Effector memory CD4-positive, alpha-beta T cell (primary cell): ENCODE results near the gene ZNF784.

ENCODE experiments used
- DNase-seq, 3 donors: peaks; one replicate each; pipeline ENCODE4 v3.0.0-alpha.2; 2020
- H3K27ac ChIP-seq: 2 replicates; pipeline ENCODE4 v1.7.0; 2013; ENCODE audit warnings: mild to moderate bottlenecking, low read length, moderate library complexity; ENCODE audit not compliant: insufficient read depth, poor library complexity, severe bottlenecking
- H3K27me3 ChIP-seq: replicated peaks from 2 replicates; pipeline ENCODE4 v1.7.0; 2013; ENCODE audit warnings: mild to moderate bottlenecking, low read length; ENCODE audit not compliant: insufficient read depth, control insufficient read depth, poor library complexity, severe bottlenecking
- H3K36me3 ChIP-seq: 2 replicates; pipeline ENCODE4 v1.7.0; 2013; ENCODE audit warnings: mild to moderate bottlenecking, low read length, moderate library complexity; ENCODE audit not compliant: control insufficient read depth, insufficient read depth
- H3K4me1 ChIP-seq: 2 replicates; pipeline ENCODE4 v1.7.0; 2013; ENCODE audit warnings: low read length, mild to moderate bottlenecking; ENCODE audit not compliant: control insufficient read depth, insufficient read depth, poor library complexity, severe bottlenecking
- H3K4me3 ChIP-seq: 2 replicates; pipeline ENCODE4 v1.7.0; 2013; ENCODE audit warnings: low read length, low read depth, mild to moderate bottlenecking; ENCODE audit not compliant: insufficient read depth, poor library complexity, severe bottlenecking
- H3K9me3 ChIP-seq: 2 replicates; pipeline ENCODE4 v1.7.0; 2013; ENCODE audit warnings: mild to moderate bottlenecking, low read length, moderate library complexity; ENCODE audit not compliant: control insufficient read depth

The ZNF784 gene

GRCh38 chr19:55656988-55657747 is 32.8 kb upstream of the ZNF784 start:
- peaks cover 37% of the 10 kb centered on the region for H3K36me3 ChIP-seq
- H3K4me1 ChIP-seq = peaks cover 44% of the 10 kb centered on the region
- H3K27ac ChIP-seq = peak overlapping the region; percentile 99
- DNase-seq = no peak
- H3K27me3 ChIP-seq = no peaks in the 10 kb centered on the region
- H3K9me3 ChIP-seq = no peaks in the 10 kb centered on the region
- H3K4me3 ChIP-seq = peak overlapping the region; percentile 64

- Histone ChIP-seq H3K4me3 (peak overlapping the region; percentile 64), H3K27ac (peak overlapping the region; percentile 99), H3K9me3 (no peaks in the 10 kb centered on the region), H3K4me1 (peaks cover 44% of the 10 kb centered on the region), H3K27me3 (no peaks in the 10 kb centered on the region), H3K36me3 (peaks cover 31% of the 10 kb centered on the region)
- DNase-seq = no peak
These were observed 32.2 kb upstream of the ZNF784 start for GRCh38 chr19:55656552-55656951.

- no peaks in the 10 kb centered on the region for H3K27me3 ChIP-seq
- no peaks in the 10 kb centered on the region for H3K9me3 ChIP-seq
- no peak for DNase-seq
- H3K4me1 ChIP-seq = peaks cover 44% of the 10 kb centered on the region
- peaks cover 22% of the 10 kb centered on the region for H3K36me3 ChIP-seq
- peak overlapping the region; percentile 64 for H3K4me3 ChIP-seq
- peak overlapping the region; percentile 99 for H3K27ac ChIP-seq
These were observed 31.3 kb upstream of the ZNF784 start for GRCh38 chr19:55655648-55656040.

DNA sequence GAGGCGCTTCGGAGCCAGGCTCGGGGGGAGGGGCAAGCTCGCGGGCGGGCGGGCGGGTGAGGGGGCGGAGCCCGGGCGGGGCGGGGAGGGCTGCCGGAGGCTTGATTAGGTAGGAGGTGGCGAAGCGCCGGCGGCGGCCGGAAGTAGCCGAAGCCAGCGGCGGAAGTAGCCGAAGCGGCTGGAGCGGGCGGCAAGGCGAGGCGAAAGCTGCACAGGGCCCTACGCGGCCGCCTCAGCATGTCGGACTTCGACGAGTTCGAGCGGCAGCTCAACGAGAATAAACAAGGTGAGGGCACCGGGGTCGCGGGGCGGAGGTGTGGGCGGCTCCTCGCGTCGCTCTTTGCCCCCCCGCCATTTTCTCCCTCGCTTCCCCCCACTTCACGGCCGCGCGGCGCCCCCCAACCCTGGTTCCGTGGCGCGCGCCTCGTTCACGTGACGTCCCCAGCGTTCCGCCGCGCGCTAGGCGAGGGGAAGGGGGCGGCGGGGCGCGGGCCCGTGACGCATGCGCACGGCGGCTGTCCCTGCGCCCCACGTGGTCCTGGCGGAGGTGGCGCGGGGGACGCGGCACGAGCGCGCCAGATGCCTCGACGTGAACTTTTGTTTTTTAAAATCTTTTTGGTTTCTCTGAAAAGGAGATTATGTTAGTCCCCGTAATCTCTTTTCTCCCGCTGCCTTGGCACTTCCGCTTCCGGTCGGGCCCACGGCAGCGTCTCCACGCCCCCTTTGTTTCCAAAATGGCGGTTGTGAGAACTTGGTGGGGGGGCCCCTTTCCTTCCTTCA is 30.7 kb upstream of the ZNF784 start, which contains the start of gene U2AF2:
TSS of gene U2AF2 (plus strand) at position 168 of the 780 bp plus-strand sequence. CDS start at position 238, 70 bp downstream.
- H3K9me3 ChIP-seq = no peaks in the 10 kb centered on the region
- peaks cover 41% of the 10 kb centered on the region for H3K4me1 ChIP-seq
- H3K27me3 ChIP-seq = no peaks in the 10 kb centered on the region
- H3K36me3 ChIP-seq = peaks cover 16% of the 10 kb centered on the region
- DNase-seq = peak; percentile 93 to 97 (median 95)
- peak within 1 kb of the TSS; percentile 79 for H3K4me3 ChIP-seq
- H3K27ac ChIP-seq = peak within 1 kb of the TSS; percentile 99

- Histone ChIP-seq H3K27ac (peak overlapping the region; percentile 94), H3K27me3 (no peaks in the 10 kb centered on the region), H3K4me1 (peaks cover 39% of the 10 kb centered on the region), H3K36me3 (peaks cover 10% of the 10 kb centered on the region), H3K4me3 (peak overlapping the region; percentile 79), H3K9me3 (no peaks in the 10 kb centered on the region)
- peak; percentile 96 to 100 (median 99) for DNase-seq
These were observed 30.0 kb upstream of the ZNF784 start for GRCh38 chr19:55654323-55654867.

GRCh38 chr19:55653651-55654322 is 29.4 kb upstream of the ZNF784 start:
- no peaks in the 10 kb centered on the region for H3K9me3 ChIP-seq
- peak overlapping the region; percentile 79 for H3K4me3 ChIP-seq
- peaks cover 4% of the 10 kb centered on the region for H3K36me3 ChIP-seq
- no peaks in the 10 kb centered on the region for H3K27me3 ChIP-seq
- peaks cover 34% of the 10 kb centered on the region for H3K4me1 ChIP-seq
- H3K27ac ChIP-seq = peak overlapping the region; percentile 94
- DNase-seq = peak; percentile 98 to 100 (median 100)

DNA sequence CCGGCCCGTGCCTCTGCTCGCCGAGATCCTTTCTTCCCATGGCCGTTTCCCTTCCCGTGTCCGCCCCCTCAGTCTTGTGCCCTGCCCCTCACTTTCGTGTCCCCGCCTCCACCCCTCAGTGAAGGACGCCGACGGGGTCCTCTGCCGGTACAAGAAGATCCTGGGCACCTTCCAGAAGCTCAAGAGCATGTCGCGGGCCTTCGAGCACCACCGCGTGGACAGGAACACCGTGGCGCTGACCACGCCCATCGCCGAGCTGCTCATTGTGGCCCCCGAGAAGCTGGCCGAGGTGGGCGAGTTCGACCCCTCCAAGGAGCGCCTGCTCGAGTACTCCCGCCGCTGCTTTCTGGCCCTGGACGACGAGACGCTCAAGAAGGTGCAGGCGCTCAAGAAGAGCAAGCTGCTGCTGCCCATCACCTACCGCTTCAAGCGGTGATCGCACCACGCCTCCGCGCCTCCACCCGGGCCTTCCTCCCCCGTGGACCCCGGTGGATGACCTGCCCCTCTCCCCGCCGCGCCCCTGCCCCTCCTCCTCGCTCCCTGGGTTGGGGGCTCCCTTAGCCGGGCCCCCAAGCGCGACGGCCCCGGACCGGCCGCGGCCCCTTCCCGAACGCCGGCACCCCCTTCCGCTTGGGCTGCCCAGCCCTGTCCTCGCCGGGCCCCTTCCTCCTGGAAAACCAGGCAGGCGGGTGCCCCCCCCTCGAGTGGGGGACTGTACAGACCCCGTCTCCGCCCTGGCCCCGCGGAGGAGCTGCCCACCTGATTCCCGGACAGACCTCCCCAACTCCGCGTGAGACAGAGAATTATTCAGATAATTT is 28.2 kb upstream of the ZNF784 start:
- Histone ChIP-seq H3K9me3 (no peaks in the 10 kb centered on the region), H3K4me1 (peaks cover 30% of the 10 kb centered on the region), H3K27ac (no peak overlapping the region), H3K27me3 (no peaks in the 10 kb centered on the region), H3K4me3 (no peak overlapping the region), H3K36me3 (no peaks in the 10 kb centered on the region)
- no peak for DNase-seq

DNA sequence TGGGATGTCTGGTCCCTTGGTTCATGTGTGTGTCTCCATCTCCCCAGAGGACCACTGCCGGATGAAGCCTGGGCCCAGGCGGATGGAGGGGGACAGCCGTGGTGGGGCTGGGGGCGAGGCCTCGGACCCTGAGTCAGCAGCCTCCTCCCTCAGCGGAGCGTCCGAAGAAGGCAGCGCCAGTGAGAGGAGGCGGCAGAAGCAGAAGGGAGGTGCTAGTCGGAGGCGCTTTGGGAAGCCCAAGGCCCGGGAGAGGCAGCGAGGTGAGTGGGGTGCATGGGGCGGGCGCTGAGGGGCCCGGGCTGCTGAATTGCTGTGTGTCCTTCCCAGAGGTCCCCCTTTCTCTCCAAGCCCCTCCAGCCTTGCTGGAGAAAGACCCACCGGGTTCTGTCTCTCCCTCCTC is 26.9 kb upstream of the ZNF784 start:
- Histone ChIP-seq H3K36me3 (no peaks in the 10 kb centered on the region), H3K4me1 (peaks cover 18% of the 10 kb centered on the region), H3K4me3 (no peak overlapping the region), H3K9me3 (no peaks in the 10 kb centered on the region), H3K27ac (no peak overlapping the region), H3K27me3 (no peaks in the 10 kb centered on the region)
- no peak for DNase-seq

DNA sequence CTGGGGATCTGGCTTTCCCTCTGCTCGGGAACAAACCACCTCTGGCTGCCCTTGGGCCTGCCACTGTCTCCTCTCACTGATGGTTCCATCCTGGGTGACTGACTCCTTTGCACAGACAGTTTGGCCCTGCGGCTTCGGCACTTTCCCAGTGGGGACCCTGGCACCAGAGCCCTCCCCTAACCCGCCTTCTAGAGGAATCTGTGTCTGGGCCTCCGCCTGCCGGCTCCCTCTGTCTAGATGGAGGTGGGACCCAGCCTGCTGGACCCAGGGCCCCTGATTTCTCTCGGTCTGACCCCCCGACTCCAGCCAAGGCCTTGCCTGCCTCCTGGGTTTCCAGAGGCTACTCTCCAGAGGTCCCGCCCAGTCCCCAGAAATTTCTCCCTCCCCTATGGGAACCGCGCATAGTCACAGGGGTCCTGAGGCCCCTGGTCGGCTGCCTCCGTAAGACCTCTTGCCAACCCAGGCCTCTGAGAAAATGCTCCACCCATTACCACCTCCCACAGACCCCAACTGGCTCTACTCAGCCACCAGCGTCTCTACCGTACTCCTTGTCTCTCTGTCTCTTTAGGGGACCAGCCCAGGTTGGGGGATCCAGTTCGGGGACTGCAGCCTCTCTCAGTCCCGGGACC is 26.4 kb upstream of the ZNF784 start:
- H3K27me3 ChIP-seq = no peaks in the 10 kb centered on the region
- no peaks in the 10 kb centered on the region for H3K36me3 ChIP-seq
- H3K27ac ChIP-seq = no peak overlapping the region
- H3K9me3 ChIP-seq = no peaks in the 10 kb centered on the region
- H3K4me3 ChIP-seq = no peak overlapping the region
- no peak for DNase-seq
- peaks cover 13% of the 10 kb centered on the region for H3K4me1 ChIP-seq
